Fibroblast of skin of left quadriceps (primary cell): ENCODE results near the gene SESN2.

Experiments used
- DNase-seq, 2 experiments: peaks; one replicate each; pipeline ENCODE4 v3.0.0-alpha.2; 2013; ENCODE audit warnings: low read depth in 2 of 2

SESN2 gene

GRCh38 chr1:28329395-28330153 is 70.3 kb downstream of the SESN2 start:
- DNase-seq, result no peak
